Measurements from ENCODE around the gene BACH2. TPM values are rescaled to one million over a fixed set of nuclear protein-coding genes. Genes with fewer than 3 reads are reported as not detected.

BACH2 gene
- total RNA-seq, 1 donor = under 0.01 TPM

DNA sequence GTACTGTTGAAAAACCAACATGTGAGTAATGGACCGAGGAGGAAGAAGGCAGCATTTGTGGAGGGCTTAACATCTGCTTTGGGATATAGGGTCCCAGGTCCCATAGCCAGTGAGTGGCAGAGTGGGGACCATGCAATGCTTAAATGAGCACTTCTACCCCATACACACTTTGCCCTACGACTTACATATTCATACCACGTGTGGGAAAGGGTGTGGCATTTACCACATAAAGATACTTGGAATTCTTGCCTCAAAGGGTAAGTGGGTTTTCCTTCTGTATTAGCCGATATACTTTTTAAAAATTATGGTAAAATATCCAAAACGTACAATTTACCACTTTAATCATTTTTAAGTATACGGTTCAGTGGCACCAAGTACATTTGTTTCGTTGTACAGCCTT is 199.3 kb downstream of the BACH2 start:
- no peak overlapping the region for H3K4me3 ChIP-seq (ENCODE audit: low read depth, low read length)
- TF ChIP-seq, protein P1, sequence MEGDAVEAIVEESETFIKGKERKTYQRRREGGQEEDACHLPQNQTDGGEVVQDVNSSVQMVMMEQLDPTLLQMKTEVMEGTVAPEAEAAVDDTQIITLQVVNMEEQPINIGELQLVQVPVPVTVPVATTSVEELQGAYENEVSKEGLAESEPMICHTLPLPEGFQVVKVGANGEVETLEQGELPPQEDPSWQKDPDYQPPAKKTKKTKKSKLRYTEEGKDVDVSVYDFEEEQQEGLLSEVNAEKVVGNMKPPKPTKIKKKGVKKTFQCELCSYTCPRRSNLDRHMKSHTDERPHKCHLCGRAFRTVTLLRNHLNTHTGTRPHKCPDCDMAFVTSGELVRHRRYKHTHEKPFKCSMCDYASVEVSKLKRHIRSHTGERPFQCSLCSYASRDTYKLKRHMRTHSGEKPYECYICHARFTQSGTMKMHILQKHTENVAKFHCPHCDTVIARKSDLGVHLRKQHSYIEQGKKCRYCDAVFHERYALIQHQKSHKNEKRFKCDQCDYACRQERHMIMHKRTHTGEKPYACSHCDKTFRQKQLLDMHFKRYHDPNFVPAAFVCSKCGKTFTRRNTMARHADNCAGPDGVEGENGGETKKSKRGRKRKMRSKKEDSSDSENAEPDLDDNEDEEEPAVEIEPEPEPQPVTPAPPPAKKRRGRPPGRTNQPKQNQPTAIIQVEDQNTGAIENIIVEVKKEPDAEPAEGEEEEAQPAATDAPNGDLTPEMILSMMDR (IDR thresholded peaks at IDR 0.05; ENCODE audit: insufficient read depth, low read depth, low read length) = no peak
- DNase-seq (ENCODE audit: low read depth) = no peak

DNA sequence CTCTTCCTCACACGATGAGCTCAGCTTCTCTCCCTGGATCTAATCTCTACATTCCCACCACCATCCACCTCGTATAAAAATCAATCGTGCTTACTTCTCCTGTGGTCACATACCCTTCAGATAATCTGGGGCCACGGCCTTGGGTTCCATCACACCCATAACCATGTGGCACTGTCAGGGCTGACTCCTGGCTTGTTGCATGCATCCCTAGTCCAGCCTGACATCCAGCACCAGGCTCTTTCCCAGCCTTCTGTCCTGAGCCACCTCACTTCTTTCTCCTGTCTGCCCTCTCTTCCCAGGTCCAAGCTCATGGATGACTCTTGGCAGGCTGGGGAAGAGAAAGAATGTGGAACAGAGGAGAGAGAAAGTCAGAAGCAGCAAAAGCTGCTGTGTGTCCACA is 199.8 kb downstream of the BACH2 start:
- H3K4me3 ChIP-seq (ENCODE audit: low read depth, low read length) = no peak overlapping the region
- TF ChIP-seq, protein P1 (IDR thresholded peaks at IDR 0.05; ENCODE audit: insufficient read depth, low read depth, low read length) = no peak
- no peak for DNase-seq (ENCODE audit: low read depth)

DNA sequence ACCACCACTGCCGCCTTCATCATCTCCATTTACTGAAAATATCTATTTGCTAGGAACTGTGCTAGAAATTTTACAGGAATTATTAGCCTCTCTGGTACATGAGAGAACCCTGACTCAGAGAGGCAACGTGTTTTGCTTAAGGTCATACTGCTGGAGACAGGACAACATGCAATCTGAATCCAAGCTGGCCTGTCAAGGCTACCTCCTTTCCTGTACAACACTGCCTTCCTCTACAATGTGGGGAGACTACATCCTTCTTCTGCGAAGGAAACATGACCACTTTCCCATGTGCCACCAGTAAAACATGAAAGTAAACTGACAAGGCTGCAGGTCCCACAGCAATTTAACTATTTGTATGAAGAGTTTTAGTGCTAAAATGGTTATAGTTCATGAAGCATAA is 200.9 kb downstream of the BACH2 start:
- no peak for DNase-seq (ENCODE audit: low read depth)
- no peak overlapping the region for H3K4me3 ChIP-seq (ENCODE audit: low read depth, low read length)
- TF ChIP-seq, protein P1 (IDR thresholded peaks at IDR 0.05; ENCODE audit: insufficient read depth, low read depth, low read length) = no peak

DNA sequence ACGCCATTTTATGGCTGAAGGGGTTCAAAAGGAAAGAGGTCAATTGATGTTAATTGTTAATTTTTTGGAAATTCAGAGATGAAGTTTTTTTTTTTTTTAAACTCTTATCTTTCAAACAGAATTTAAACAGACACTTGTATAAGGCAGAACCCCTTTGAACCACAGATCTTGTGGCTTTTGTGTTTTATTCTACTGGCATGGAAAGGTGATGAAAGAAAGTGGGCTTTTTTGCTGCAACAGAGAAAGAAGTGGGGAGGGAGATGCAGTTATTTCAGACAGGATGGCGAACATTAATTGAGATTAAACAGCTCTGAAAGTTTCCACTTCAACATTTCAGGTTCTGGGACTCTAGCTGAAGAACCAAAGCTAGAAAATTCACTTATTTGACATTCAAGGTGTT is 201.5 kb downstream of the BACH2 start:
- TF ChIP-seq, protein P1 (IDR thresholded peaks at IDR 0.05; ENCODE audit: insufficient read depth, low read depth, low read length) = no peak
- no peak for DNase-seq (ENCODE audit: low read depth)
- no peak overlapping the region for H3K4me3 ChIP-seq (ENCODE audit: low read depth, low read length)

DNA sequence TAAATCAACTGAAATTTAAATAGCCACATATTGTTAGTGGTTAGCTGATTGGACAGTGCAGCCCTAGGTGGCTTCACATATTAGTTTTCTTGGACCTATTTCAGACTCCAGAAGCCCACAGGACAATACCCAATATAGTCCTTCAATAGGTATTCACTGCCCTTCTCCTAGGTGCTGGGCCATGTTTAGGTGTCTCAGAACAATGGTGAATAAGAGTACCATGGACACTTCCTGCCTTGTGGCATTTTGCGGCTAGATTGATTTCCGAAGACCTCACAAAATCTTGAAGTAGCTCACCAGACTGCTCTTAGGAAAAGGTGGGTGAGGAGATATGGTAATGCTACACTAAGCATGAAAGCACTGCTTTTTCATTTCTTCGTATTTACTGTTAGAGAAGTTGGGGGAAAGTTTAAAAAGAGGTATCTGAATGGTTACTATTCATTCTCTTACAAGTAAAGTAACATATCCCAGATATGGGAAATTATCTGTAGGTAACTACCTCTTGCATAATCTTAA is 203.0 kb downstream of the BACH2 start:
- TF ChIP-seq, protein P1 (IDR thresholded peaks at IDR 0.05; ENCODE audit: insufficient read depth, low read depth, low read length) = no peak

DNA sequence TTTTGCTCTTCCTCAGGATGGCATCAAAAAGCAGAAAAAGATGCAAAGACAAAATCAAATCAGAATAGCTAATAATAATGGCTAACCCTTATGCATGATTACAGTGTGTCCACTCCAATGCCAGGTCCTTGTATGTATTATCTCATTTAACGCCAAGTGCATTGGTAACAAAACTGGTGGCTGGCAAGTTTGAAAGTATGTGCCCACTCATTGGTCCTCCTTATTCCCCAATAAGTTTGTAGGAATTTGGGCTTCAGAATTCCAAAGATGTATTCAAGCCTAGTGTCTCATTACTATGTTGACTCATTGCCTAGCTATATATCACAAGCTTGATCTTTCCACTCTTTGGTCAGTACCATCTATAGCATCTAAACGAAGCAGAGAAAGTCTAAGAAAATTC is 205.8 kb downstream of the BACH2 start:
- H3K4me3 ChIP-seq (ENCODE audit: low read depth, low read length) = no peak overlapping the region
- TF ChIP-seq, protein P1 (IDR thresholded peaks at IDR 0.05; ENCODE audit: insufficient read depth, low read depth, low read length) = no peak
- no peak for DNase-seq (ENCODE audit: low read depth)

More for the DNA sequence above, 203.0 kb downstream of the BACH2 start:
- H3K4me3 ChIP-seq (ENCODE audit: low read depth, low read length) = no peak overlapping the region
- DNase-seq (ENCODE audit: low read depth) = no peak

DNA sequence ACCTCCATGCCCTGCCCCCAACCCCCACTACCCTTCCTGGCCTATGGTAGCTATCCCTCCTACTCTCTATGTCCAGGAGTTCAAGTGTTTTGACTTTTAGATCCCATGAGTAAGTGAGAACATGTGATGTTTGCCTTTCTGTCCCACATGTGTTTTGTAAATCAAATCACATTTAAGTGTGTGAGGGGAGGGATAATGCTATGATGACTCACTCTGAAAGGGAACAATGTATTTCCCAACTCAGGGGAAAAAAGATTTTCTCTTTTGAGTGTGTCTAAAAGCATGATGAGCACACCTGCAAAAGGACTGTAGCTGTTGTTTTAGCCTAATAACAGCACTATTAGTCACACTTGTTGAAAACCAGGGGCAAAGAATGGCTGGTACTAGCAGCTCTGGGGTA is 208.6 kb downstream of the BACH2 start:
- TF ChIP-seq, protein P1 (IDR thresholded peaks at IDR 0.05; ENCODE audit: insufficient read depth, low read depth, low read length) = no peak
- no peak overlapping the region for H3K4me3 ChIP-seq (ENCODE audit: low read depth, low read length)
- peak; percentile 85 for DNase-seq (ENCODE audit: low read depth)

Measured in fibroblast of villous mesenchyme (primary cell).